Esophagus squamous epithelium (tissue), 5 donors: Measurements from ENCODE around the gene FOXP1. TPM values are rescaled to one million over a fixed set of nuclear protein-coding genes. Genes with fewer than 3 reads are reported as not detected.

Experiments used
- DNase-seq: peaks from one replicate; lab custom pipeline; 2025; lab: John Stamatoyannopoulos, UW
- H3K27ac ChIP-seq, 4 donors: fragments of 200-600 bp; sonication (generic); one replicate each; pipeline ENCODE4 v1.5.1; 2016 to 2019; ENCODE audit warnings: mild to moderate bottlenecking in 1 of 4
- H3K27me3 ChIP-seq, 4 donors: fragments of 200-600 bp; sonication (generic); 1 replicate in 3 of 4; 2 replicates in 1 of 4; pipeline versions ENCODE4 v1.5.1 to v1.6.0; 2017 to 2021; ENCODE audit warnings: antibody characterized with exemption in 1 of 4
- H3K36me3 ChIP-seq, 3 donors: fragments of 200-600 bp; sonication (generic); one replicate each; pipeline ENCODE4 v1.5.1; 2016 to 2019
- H3K4me1 ChIP-seq, 3 donors: fragments of 200-600 bp; sonication (generic); one replicate each; pipeline ENCODE4 v1.5.1; 2017 to 2019
- H3K4me3 ChIP-seq, 4 donors: fragments of 200-600 bp; sonication (generic); 1 replicate in 3 of 4; 2 replicates in 1 of 4; pipeline ENCODE4 v1.5.1; 2016 to 2019; ENCODE audit warnings: mild to moderate bottlenecking in 2 of 4, moderate library complexity in 1 of 4
- H3K9me3 ChIP-seq, 3 donors: fragments of 200-600 bp; sonication (generic); one replicate each; pipeline ENCODE4 v1.5.1; 2016 to 2019
- CTCF ChIP-seq, 6 experiments: fragments of 450-650 bp in 4 of 6; fragments of 200-600 bp in 2 of 6; sonication (generic) in 2 of 6; IDR thresholded peaks; one replicate each; pipeline ENCODE4 v1.5.1; 2016 to 2019; ENCODE audit warnings: antibody characterized with exemption in 6 of 6, mild to moderate bottlenecking in 4 of 6, moderate library complexity in 4 of 6
- POLR2A ChIP-seq, 4 donors: fragments of 450-650 bp; IDR thresholded peaks; one replicate each; pipeline ENCODE4 v1.6.1; 2017; ENCODE audit warnings: antibody characterized with exemption in 4 of 4, mild to moderate bottlenecking in 4 of 4, moderate library complexity in 3 of 4
- WGBS, 2 donors: methylation state at CpG; one replicate each; pipeline ENCODE4 v1.1.5; 2018; 5-methylcytosine and 5-hydroxymethylcytosine counted together
- intact Hi-C: fragments of 100-400 bp; cut with DNase I; formaldehyde crosslinking; loops from one replicate; pipeline ENCODE4 v1.15.0; 2022
- total RNA-seq, 4 donors: library from RNA; depleted of rRNA; stranded (reverse); fragments of >200 nt; gene quantifications; one replicate each; pipeline ENCODE4 v1.1.0, GENCODE V29; 2016
- donor health status: DM: yes; HTN: yes; CAD: no.

The FOXP1 gene
- total RNA-seq, 4 donors from 2014 or later = 49.1 to 124 (median 61.1) TPM

- no peak for DNase-seq
- no peaks in the 10 kb centered on the region for H3K9me3 ChIP-seq
- H3K36me3 ChIP-seq = peaks cover 0 to 4% (median 0%) of the 10 kb centered on the region in 3 donors
- intact Hi-C loops = no loop called here
- WGBS, 2 donors = 81 to 89% methylated on average over 6 of the region's 6 CpGs
- H3K27ac ChIP-seq = peak overlapping the region in 3 of 4 donors; percentile 11 to 75 (median 54)
- H3K4me1 ChIP-seq = peaks cover 24 to 81% (median 40%) of the 10 kb centered on the region in 3 donors
- no peaks in the 10 kb centered on the region for H3K27me3 ChIP-seq
- H3K4me3 ChIP-seq = no peak overlapping the region
- TF ChIP-seq CTCF (IDR thresholded peaks at IDR 0.05) (no peak), POLR2A (IDR thresholded peaks at IDR 0.05) (no peak)
Measured at GRCh38 chr3:71104976-71105375, 478.6 kb downstream of the FOXP1 start.

DNA sequence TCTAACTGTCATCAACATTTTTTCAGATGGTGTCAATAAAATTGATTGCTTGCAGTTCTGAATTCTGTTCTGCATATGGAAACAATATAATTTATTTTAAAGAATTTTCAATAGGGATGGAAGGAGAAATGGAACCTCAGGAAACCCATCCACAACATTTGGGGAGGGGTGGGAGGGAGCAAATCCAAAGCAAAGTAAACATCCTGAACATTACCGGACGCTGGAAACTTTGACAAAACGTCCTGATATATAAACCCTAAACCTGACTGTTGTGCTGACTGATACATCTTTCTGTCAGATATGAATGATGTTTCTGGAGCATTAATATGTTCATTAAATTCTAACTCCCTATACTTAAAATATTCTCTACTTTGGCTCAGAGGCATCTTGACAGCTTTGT, 479.0 kb downstream of the FOXP1 start:
- intact Hi-C loops = no loop called here
- WGBS, 2 donors = 55 to 59% methylated on average over 3 of the region's 3 CpGs
- Histone ChIP-seq H3K36me3 (peaks cover 0 to 4% (median 0%) of the 10 kb centered on the region in 3 donors), H3K4me1 (peaks cover 24 to 81% (median 37%) of the 10 kb centered on the region in 3 donors), H3K4me3 (no peak overlapping the region), H3K27ac (peak overlapping the region in 3 of 4 donors; percentile 11 to 75 (median 54)), H3K9me3 (no peaks in the 10 kb centered on the region), H3K27me3 (no peaks in the 10 kb centered on the region)
- TF ChIP-seq CTCF (IDR thresholded peaks at IDR 0.05) = no peak
- TF ChIP-seq POLR2A (IDR thresholded peaks at IDR 0.05) = no peak
- no peak for DNase-seq

- H3K27me3 ChIP-seq = no peaks in the 10 kb centered on the region
- peaks cover 0 to 4% (median 0%) of the 10 kb centered on the region in 3 donors for H3K36me3 ChIP-seq
- H3K9me3 ChIP-seq = no peaks in the 10 kb centered on the region
- intact Hi-C loops = no loop called here
- WGBS, 2 donors = 67 to 72% methylated on average over 6 of the region's 6 CpGs
- peak overlapping the region in 3 of 4 donors; percentile 51 to 75 (median 54) for H3K27ac ChIP-seq
- H3K4me3 ChIP-seq = no peak overlapping the region
- no peak for DNase-seq
- H3K4me1 ChIP-seq = peaks cover 22 to 81% (median 32%) of the 10 kb centered on the region in 3 donors
- TF ChIP-seq POLR2A (IDR thresholded peaks at IDR 0.05) = no peak
- TF ChIP-seq CTCF (IDR thresholded peaks at IDR 0.05) = no peak
Measured at GRCh38 chr3:71104121-71104541, 479.4 kb downstream of the FOXP1 start.

GRCh38 chr3:71103430-71103921, 480.1 kb downstream of the FOXP1 start:
- TF ChIP-seq CTCF (IDR thresholded peaks at IDR 0.05) = no peak
- no peak for TF ChIP-seq POLR2A (IDR thresholded peaks at IDR 0.05)
- no peaks in the 10 kb centered on the region for H3K9me3 ChIP-seq
- peak overlapping the region in 3 of 4 donors; percentile 46 to 75 (median 54) for H3K27ac ChIP-seq
- H3K27me3 ChIP-seq = no peaks in the 10 kb centered on the region
- peaks cover 20 to 76% (median 30%) of the 10 kb centered on the region in 3 donors for H3K4me1 ChIP-seq
- WGBS, 2 donors = 40 to 58% methylated on average over 9 of the region's 9 CpGs
- H3K36me3 ChIP-seq = peaks cover 0 to 4% (median 0%) of the 10 kb centered on the region in 3 donors
- DNase-seq = no peak
- intact Hi-C loops = no loop called here
- no peak overlapping the region for H3K4me3 ChIP-seq

- WGBS, 2 donors = 57% methylated on average over 11 of the region's 11 CpGs
Measured at GRCh38 chr3:71102111-71102983, 481.2 kb downstream of the FOXP1 start.

More at GRCh38 chr3:71102111-71102983, 481.2 kb downstream of the FOXP1 start:
- TF ChIP-seq CTCF (IDR thresholded peaks at IDR 0.05) (no peak), POLR2A (IDR thresholded peaks at IDR 0.05) (no peak)
- Histone ChIP-seq H3K36me3 (peaks cover 0 to 4% (median 0%) of the 10 kb centered on the region in 3 donors), H3K27me3 (no peaks in the 10 kb centered on the region), H3K27ac (peak overlapping the region; percentile 19 to 75 (median 63)), H3K4me3 (peak overlapping the region in 1 of 4 donors; percentile 22), H3K9me3 (no peaks in the 10 kb centered on the region), H3K4me1 (peaks cover 20 to 65% (median 23%) of the 10 kb centered on the region in 3 donors)
- intact Hi-C loops = no loop called here
- no peak for DNase-seq
